CD4-positive, alpha-beta T cell treated with Interleukin-15 for 1 hour (primary cell): ENCODE data around the gene SYT14.

Experiments
- DNase-seq: peaks from one replicate; pipeline ENCODE4 v3.0.0-alpha.2; 2020

Gene SYT14

DNA sequence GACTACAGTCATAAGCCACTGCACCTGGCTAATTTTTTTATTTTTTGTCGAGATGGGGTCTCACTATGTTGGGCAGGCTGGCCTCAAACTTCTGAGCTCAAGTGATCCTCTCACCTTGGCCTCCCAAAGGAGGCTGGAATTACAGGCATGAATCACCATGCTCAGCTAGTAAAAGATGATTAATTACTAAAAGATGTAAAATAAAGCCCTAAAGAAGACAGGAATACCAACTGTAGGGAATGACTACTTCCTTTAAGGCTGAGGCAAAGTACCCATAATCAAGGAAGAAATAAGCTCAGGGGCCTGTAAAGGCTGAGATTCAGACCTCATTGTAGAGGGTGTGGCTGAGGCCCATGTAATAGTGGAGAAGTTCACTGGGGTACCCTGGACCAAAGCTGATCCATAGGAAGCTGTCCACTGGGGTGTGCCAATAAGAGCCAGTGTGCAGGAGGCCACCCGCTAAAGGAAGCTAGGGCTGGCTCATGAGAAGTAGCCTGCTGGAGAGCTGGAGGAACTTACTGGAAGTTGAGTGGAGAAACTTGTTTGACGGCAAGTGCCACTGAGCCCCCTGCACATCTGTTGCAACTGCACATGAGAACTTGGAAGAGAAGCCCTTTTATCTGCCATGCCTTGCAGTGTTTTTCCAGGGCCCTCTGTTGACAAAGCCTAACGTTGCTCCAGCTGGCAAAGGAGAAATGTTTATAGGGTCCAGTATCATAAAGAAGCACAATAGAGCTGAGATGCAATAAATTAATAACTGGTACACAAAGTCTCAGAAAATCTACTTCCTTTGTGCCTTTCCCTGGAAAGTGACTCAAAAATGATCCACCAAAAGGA lies 276.8 kb downstream of the SYT14 start:
- DNase-seq = no peak

DNA sequence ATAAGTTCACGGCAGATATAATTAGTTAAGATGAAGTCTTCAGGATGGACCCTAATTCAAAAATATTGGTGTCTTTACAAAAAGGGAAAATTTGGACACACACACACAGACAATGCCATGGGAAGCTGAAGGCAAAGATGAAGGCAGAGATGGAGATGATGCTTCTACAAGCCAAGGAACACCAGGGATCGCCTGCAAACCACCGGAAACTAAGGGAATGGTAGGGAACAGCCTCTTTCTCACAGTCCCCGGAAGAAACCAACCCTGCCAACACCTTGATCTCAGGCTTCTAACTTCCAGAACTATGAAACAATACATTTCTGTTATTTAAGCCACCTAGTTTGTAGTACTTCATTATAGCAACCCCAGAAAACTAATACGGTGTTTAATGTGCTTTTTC lies 279.5 kb downstream of the SYT14 start:
- DNase-seq = no peak

DNA sequence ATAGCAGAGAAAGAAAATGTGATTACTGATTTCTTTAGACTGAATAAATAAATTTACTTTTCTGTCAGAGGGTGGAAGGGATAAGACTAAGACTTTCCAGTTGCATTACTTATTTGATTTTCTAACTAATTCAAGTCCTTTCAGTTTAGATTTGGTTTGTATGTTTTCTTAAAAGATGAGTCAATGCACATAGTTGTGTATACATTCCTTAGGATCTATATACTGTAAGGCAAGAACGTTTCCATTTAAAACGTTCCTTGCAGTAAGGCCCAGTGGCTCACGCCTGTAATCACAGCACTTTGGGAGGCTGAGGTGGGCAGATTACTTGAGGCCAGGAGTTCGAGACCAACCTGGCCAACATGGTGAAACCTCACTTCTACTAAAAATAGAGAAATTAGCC lies 280.0 kb downstream of the SYT14 start:
- DNase-seq = no peak
